Retinal pigment epithelial cell (primary cell): Measurements from ENCODE around the gene TTYH3.

ENCODE experiments used
- DNase-seq: peaks from one replicate; pipeline ENCODE4 v3.0.0-alpha.2; 2010; ENCODE audit warnings: low read depth
- H3K4me3 ChIP-seq: 2 replicates; pipeline ENCODE4 v1.5.1; 2011; ENCODE audit warnings: mild to moderate bottlenecking, low read length, control low read depth, moderate library complexity
- CTCF ChIP-seq: conservative IDR thresholded peaks from 2 replicates; pipeline ENCODE4 v1.5.1; 2011; ENCODE audit warnings: low read depth, low read length, control low read depth, inconsistent platforms

Gene TTYH3

GRCh38 chr7:2649139-2649838 is 17.5 kb downstream of the TTYH3 start:
- DNase-seq, result no peak
- H3K4me3 ChIP-seq, result no peak overlapping the region
- TF ChIP-seq CTCF, result no peak

GRCh38 chr7:2649991-2650390 is 18.2 kb downstream of the TTYH3 start:
- no peak for DNase-seq
- TF ChIP-seq CTCF, result no peak
- no peak overlapping the region for H3K4me3 ChIP-seq

GRCh38 chr7:2650451-2650850 is 18.7 kb downstream of the TTYH3 start:
- no peak overlapping the region for H3K4me3 ChIP-seq
- no peak for TF ChIP-seq CTCF

GRCh38 chr7:2651336-2651735 is 19.6 kb downstream of the TTYH3 start:
- peak; percentile 34 for TF ChIP-seq CTCF
- H3K4me3 ChIP-seq, result no peak overlapping the region
- no peak for DNase-seq

More at GRCh38 chr7:2650451-2650850, 18.7 kb downstream of the TTYH3 start:
- DNase-seq, result no peak

- TF ChIP-seq CTCF, result no peak
- H3K4me3 ChIP-seq, result no peak overlapping the region
- no peak for DNase-seq
Measured at GRCh38 chr7:2651847-2652735, 20.3 kb downstream of the TTYH3 start.

- TF ChIP-seq CTCF, result no peak
- no peak for DNase-seq
- H3K4me3 ChIP-seq, result no peak overlapping the region
Measured at GRCh38 chr7:2652736-2653060, 20.9 kb downstream of the TTYH3 start.

- H3K4me3 ChIP-seq, result no peak overlapping the region
- no peak for DNase-seq
- no peak for TF ChIP-seq CTCF
Measured at GRCh38 chr7:2654059-2654458, 22.3 kb downstream of the TTYH3 start.
